ENCODE data around the gene ASPM.
"Not testable (repeated sequence)": the region's sequence is repeated elsewhere in the genome, so short reads cannot be mapped to it uniquely, and the experiment has no call there.

Gene ASPM

GRCh38 chr1:197143276-197143675, 3.2 kb downstream of the ASPM start:
- DNase-seq (ENCODE audit: low read depth, low spot score): no peak

DNA sequence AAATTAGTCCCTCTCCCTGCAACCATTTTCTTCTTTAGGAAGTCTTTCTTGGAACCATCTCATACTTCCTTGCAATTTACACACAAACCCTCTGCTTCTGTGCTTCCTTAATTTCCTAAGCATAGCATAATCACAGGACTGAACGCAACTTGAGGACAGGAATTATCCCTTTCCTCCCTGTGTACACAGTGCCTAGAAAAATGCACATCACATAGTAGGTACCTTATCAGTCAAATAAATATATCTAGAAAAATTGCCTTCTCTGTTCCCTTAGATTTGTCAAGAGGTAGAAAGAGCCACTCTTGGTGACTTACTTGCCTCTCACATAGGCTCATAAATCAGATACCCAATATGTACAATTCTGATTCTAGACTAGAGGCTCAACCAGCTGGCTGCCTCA, 4.9 kb downstream of the ASPM start:
- no peak for DNase-seq (ENCODE audit: low read depth, low spot score)

DNA sequence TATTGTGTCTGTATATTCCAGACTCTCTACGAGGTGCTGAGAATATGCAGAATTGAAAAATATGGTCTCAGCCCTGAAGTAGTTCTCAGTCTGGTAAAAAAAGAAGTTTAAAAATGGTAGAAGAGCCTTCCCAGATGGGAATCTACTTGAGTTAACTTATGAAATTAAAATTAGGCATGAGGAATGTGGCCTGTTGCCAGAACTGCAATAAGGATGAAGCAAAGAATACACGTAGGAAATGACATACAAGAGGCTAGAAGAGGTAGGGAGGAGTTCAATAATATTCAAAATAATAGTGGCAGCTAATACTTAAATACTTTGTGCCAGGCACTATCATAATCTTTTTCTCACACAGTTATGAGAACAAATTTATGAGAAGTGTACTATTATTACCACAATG, 6.3 kb downstream of the ASPM start:
- DNase-seq (ENCODE audit: low read depth, low spot score): no peak

DNA sequence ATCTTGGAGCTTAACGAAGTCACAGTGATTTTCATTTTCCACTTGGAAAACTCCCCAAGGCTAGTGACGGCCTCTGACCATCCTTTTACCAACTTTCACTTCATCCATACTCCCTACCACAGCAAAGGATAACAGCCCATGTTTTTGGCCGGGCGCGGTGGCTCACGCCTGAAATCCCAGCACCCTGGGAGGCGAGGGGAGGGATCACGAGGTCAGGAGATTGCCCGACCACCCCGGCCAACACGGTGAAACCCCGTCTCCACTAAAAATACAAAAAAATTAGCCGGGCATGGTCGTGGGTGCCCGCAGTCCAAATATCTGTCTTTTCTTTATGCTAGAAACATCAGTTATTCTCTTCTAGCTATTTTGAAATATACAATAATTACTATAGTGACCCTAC, 7.3 kb downstream of the ASPM start:
- DNase-seq (ENCODE audit: low read depth, low spot score): no peak

DNA sequence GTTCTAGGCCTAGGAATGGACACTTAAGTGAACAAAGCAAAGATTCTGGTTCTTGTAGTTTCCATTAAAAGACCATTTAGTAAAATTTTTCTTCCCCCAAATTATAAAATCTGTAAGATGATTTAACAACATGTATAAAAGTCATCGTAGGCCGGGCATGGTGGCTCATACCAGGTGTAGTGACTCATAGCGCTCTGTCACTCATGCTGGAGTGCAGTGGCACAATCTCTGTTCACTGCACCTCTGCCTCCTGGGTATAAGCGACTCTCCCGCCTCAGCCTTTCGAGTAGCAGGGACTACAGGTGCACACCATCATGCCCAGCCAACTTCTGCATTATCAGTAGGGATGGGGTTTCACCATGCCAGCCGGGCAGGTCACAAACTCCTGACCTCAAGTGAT, 9.1 kb downstream of the ASPM start:
- no peak for DNase-seq (ENCODE audit: low read depth, low spot score)

DNA sequence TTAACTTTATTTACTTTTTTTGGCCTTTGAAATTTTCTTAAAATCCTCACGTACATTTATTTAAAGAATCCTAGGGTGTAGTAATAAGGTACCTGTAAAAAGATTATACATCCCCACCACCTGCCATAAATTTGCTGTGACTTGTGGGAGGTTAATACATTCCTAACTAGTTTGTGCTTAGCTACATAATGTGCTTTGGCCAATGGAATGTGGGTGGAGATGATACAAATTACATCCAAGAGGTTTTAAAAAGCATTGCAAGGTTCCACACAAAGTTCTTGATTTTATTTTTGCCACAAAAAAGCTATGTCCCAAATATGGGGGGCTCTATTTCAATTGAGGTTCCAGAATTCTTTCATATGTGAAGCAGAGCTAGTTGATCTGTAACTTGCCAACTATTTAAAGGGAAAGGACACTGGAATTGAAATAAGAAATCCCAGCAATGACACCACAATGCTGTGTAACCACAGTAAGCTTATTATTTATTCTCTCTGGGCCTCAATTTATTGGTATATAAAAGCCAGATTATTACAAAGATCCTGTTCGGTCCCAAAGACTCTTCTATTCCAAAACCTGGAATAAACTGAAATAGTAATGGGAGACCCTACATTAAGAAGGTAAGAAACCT, 15.7 kb downstream of the ASPM start:
- DNase-seq (ENCODE audit: low read depth, low spot score): no peak

DNA sequence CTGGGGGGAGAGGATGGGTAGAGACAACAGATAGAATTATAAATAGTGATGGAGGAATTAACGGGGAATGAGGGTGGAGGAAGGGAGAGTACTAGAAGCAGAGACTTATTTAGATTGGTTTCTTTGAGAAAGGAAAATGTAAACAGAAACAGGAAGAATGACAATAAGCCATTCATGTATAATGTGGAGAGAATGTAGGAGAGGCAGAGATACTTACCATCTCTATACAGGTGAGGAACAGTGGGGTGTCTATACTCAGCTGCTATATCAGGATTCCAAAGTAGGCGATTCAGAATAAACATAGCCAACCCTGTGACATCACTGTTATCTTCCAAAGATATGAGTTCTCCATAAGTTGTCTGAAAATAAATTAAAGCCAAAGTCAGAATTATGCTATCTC, 16.8 kb downstream of the ASPM start:
- no peak for DNase-seq (ENCODE audit: low read depth, low spot score)

- no peak for DNase-seq (ENCODE audit: low read depth, low spot score)
Observed at GRCh38 chr1:197127246-197127912, 19.1 kb downstream of the ASPM start.

DNA sequence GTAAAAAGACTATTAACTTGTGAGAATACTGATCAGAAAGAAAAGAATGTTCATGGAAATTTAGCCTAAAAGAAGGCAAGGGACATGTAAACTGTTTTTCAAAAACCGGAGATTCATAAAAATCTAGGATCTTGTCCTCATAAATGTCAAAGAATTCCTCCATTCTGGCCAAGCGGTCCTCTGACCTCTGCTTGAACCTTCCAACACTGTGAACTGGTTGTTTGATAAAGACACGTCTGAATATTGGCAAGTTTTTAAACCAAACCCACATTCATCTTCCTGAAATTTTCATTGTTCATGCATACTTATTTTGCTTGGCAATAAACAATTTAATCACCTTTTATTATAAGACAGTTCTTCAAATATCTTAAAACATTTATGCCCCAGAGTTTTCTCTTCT, 19.8 kb downstream of the ASPM start:
- no peak for DNase-seq (ENCODE audit: low read depth, low spot score)

DNA sequence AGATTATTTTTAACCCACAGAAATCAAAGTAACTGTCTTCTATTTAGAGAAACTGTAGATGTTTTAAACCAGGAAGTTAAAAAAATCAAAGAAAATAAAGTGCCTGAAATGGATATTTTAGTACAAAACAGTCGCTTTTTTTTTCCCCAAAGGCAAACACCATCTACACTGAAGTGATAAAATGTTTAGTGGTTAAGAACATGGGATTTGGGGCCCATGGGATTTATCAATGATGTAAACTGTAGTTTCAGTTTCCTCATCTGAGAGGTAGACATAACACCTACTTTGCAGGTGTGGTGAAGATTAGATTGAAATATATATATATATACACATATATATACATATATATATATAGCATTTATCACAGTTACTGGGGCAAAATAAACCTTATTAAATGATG, 22.1 kb downstream of the ASPM start:
- DNase-seq (ENCODE audit: low read depth, low spot score): no peak

DNA sequence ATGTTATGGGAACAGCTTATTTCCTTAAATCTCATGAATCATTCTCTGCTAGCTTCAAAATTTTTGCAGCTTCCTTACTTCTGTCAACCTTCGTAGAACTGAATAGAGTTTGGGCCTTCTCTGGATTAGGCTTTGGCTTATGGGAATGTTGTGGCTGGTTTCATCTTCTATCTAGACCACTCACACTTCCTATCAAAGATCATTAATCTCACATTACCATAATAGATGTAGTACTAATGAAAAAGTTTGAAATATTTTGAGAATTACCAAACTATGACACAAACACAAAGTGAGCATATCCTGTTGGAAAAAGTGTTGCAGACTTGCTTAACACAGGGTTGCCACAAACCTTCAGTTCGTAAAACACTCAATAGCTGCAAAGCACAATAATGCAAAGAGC, 30.3 kb downstream of the ASPM start:
- no peak for DNase-seq (ENCODE audit: low read depth, low spot score)

DNA sequence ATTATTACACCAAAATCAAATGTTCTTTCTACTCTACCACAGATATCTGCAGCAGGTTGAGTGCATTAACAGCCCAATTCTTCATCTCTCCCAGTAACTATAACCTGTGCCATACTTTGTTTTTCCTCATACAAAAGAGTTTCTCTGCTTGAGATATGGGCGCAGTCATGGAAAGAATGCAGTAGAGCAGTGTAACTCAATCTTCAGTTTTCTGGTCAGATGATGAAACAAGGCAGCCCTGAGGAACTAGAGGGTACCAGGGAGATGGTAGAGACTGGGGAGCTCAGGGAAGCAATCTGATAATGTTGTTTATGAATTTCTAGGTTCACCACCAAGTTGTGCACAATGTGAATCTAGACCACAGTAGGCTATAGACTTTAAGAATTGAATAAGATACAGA, 39.6 kb downstream of the ASPM start:
- DNase-seq (ENCODE audit: low read depth, low spot score): no peak

GRCh38 chr1:197103300-197103699, 43.2 kb downstream of the ASPM start:
- no peak for DNase-seq (ENCODE audit: low read depth, low spot score)

DNA sequence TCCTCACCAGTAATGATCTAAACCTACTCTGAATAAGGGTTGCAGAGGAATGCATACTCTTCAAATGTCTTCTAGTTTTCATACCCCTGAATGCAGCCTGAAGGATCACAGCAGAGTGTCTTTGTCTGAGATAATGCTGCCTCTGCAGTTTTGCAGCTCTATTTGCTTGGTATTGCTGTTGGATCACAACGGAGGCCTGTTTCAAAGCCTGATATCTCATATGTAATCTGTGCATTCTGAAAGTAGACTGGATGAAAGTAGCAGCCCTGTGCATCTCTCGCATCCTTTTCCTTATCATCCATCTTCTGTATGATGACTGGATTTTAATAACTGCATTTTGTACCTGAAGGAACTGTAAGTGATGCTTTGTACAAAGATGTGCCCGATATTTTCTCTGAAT, 44.5 kb downstream of the ASPM start:
- no peak for DNase-seq (ENCODE audit: low read depth, low spot score)

DNA sequence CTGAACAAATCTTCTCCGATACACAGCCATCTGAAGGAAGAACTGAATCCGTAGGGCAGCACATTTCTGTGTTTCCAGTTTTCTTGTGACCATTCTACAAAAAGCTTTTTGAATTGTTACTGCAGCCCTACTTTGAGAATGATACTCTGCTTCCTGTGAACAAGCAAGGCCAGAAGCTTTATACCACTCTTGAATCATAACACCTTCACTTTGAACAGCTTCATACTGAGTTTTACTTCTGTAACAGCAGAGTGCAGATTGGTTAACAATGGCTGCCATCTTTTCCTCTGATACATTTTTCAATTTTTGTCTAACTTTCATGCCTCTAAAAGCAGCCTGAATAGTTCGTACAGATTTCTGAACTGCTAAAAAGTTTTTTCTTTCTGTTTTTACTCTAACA, 45.8 kb downstream of the ASPM start:
- no peak for DNase-seq (ENCODE audit: low read depth, low spot score)

GRCh38 chr1:197099444-197099843, 47.0 kb downstream of the ASPM start:
- no peak for DNase-seq (ENCODE audit: low read depth, low spot score)

GRCh38 chr1:197096971-197097370, 49.5 kb downstream of the ASPM start:
- not testable (repeated sequence) for DNase-seq (ENCODE audit: low read depth, low spot score)

DNA sequence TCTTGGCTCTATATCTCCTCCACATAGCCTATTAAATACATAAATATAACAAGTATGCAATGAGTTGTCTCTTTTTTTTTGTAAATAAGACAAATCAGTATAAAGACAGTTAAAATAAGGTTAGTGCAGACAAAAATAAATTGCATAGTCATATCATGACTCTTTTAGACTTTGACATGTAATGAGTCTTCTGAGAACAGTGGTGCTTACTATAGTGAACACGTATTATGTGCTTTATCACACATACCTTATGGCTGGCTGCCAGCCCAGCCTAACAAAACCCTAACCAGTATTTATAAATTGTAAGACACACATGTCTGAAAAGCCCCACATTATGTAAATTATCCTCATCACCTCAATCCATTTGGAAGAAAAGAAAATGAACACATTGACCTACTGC, 50.3 kb downstream of the ASPM start:
- no peak for DNase-seq (ENCODE audit: low read depth, low spot score)

DNA sequence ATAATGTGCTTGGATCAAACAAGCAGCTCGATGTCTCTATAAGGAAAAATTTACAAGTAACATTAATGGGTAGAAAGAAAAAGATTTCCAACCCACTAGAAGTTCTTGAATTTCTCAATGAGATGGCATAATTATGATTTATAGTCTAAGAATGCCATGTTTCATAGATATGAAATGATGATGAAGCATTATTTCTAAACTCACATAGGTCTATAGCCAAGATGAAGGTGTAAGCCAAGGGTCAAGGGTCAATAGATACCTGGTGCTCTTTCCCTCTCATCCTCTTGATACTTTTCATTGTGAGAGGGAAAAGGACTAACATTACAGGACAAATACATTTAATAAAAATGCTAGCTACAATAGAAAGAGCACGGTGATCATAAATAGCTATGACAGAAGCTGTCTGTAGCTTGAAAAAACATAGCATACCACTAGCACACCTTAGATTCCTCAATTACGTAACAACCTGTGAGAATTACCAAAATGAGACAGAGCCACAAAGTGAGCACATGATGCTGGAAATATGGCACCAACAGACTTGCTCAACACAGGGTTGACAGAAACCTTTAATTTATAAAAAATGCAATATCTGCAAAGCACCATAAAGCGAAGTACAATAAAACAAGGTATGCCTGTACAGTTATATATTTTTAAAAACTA, 53.1 kb downstream of the ASPM start:
- DNase-seq (ENCODE audit: low read depth, low spot score): no peak

- no peak for DNase-seq (ENCODE audit: low read depth, low spot score)
Observed at GRCh38 chr1:197092491-197093023, 53.9 kb downstream of the ASPM start.

DNA sequence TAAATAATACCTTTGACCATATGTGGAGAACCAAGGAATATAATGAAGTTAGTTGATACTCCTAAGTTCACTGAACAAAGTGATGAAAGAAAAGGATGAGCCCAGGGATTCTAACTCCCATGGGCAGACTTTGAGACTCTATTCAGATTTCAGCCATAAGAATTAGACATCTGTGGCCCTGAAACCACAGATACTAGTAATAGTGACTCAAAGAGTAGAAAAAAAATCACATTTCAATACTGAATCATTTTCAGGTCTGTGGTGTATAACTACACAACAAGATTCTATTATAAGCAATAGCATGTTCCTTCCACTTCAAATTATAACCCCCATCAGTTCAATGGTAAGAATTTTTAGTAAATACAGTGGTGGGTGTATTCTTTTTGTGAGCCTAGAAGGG, 63.0 kb downstream of the ASPM start:
- DNase-seq (ENCODE audit: low read depth, low spot score): no peak

GRCh38 chr1:197081117-197081753, 65.2 kb downstream of the ASPM start:
- DNase-seq (ENCODE audit: low read depth, low spot score): no peak

- no peak for DNase-seq (ENCODE audit: low read depth, low spot score)
Observed at GRCh38 chr1:197080323-197080722, 66.1 kb downstream of the ASPM start.
